HG03354 (cell line): ENCODE measurements around the gene FAM174B.

ENCODE experiments used
- ATAC-seq: cut with Tn5 transposase; IDR thresholded peaks from one replicate; pipeline ENCODE4 v1.9.1; 2021; ENCODE audit warnings: mild to moderate bottlenecking; ENCODE audit not compliant: unreplicated experiment, poor library complexity, severe bottlenecking

FAM174B gene

DNA sequence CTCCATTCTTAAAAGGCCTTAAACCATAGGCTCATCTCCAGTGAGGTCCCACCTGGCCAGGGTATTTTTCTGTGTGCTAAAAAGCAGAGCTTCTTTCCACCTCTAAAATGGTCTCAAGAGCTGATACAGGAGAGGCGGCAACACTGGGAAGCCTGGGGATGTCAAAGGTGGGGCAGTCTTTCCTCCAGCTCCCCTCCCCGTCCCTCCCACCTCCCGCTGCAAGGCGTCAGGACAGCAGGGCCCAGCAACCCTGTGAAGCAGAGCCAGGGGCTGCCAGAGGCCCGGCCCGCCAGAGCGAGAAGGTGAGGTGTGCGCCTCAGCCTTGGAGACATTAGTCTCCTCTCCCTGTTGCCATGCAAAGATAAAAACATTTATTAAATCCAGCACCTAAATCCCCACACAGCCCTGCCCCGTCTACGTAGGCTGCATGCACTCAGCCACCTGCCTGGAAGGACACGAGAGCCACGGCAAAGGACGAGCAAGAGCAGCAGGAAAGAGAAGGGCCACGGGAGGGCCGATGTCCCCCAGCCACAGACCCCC lies 75.6 kb downstream of the FAM174B start:
- no peak for ATAC-seq

- ATAC-seq: no peak
Measured at GRCh38 chr15:92579486-92579885, 76.1 kb downstream of the FAM174B start.

- ATAC-seq: no peak
Measured at GRCh38 chr15:92578096-92578835, 77.3 kb downstream of the FAM174B start.

DNA sequence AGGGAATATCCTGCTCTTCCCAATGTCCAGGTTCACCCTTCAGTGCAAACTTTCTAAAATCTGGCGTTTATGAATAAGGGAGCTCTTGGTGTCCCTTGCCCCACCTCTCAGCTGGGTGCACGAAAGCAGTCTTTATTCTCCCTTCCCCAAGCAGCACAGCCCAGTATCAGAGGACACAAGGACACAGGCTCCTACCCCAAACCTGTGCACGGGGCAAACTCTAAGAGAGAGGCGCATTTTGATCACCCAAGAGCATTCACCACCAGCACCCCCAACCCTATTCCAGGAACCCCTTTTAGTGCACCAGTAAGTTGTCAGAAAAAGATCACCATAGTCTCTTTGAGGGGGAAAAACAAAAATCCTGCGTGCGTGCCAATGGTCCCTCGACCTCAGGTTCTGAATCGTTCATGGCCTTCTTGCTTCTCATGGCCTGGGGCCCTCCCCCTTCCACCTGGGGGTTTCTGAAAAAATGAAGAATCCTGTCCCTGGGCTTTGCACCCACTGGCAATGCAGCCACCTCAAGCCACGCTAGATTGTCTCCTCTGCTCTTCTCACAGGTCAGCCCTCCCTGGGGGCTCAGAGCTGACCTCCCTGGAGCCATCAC lies 78.9 kb downstream of the FAM174B start:
- ATAC-seq: no peak

- no peak for ATAC-seq
Measured at GRCh38 chr15:92574566-92574965, 81.0 kb downstream of the FAM174B start.

DNA sequence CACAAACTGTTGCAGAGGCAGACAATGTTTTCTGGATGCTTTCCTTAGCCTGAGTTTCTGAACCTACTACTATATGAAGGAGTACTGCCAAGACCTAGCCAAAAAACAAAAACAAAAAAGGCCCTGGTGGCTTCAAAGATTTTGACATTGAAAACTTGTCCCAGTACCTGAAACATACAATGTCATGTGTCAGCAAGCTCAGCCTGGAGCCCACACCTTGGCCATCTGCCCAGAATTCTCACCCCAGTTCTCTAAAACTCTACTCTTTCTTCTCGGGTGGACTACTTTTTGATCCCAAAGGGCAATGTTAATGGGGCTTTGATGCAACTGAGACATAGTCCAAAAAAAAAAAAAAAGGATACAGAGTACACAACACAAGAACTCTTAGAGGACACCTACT lies 81.4 kb downstream of the FAM174B start:
- ATAC-seq: no peak

GRCh38 chr15:92571824-92572223 lies 83.8 kb downstream of the FAM174B start:
- ATAC-seq: no peak

DNA sequence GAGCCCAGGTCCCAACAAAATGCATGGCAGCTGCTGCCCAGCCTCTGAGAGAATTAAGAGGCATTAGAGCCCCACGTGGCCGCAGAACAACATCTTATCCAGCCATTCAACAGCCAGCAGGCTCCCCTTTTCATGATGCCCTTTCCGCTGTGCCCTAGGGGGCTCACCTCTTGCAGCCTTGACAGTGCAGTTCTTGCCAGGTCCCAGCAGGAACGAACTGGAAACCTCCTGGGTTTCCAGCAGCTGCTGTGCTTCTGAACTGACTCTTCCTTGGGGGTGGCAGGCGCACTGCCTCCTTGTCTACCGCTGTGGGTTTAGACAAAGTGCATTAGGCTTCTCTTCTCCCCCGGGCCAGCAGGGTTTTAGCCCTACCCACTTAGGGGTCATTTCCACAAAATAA lies 85.2 kb downstream of the FAM174B start:
- no peak for ATAC-seq

GRCh38 chr15:92569778-92570177 lies 85.8 kb downstream of the FAM174B start:
- no peak for ATAC-seq
